Measurements from ENCODE around the gene MIPOL1. TPM values are rescaled to one million over a fixed set of nuclear protein-coding genes. Genes with fewer than 3 reads are reported as not detected.

The MIPOL1 gene
- total RNA-seq, 1 experiment from 2014 or later: 15.4 TPM

DNA sequence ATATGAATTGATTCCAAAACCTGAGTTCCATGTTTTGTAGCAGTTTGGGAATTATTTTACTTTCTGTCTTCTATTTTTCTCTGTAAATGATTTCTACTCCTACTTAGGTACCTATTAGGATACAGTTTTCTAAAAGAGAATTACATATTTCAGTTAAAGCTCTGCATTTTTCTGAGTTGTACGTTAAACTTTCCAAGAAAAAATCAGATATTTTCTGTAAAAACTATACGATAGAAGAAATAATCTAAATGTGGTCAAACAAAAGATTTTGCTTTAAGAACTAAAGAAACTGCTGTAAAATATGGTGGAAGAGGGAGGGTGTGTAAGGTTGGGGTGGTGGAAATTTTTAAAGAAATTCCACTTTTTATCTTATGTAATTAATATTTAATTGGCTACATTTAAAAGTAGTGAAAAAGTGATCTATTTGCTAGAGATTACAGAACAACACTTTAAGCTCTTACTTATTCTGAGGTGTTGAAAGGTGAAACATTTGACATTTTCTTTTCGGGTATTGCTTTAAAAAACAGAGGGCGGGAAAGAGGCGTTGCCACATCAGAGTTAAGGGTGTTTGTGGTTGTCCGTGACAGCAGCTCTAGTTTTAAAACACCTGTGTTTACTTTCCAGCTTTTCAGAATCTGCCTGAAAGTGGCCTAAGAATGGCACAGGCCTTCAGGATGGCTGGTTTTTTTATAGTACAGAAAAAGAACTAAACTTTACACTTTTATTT lies 187.3 kb downstream of the MIPOL1 start:
- Histone ChIP-seq H3K9ac (ENCODE audit: low read length) (no peak overlapping the region), H3K27ac (ENCODE audit: low read depth, low read length) (no peak overlapping the region), H3K27me3 (ENCODE audit: insufficient read depth, low read length) (no peaks in the 10 kb centered on the region), H4K20me1 (ENCODE audit: insufficient read depth) (no peaks in the 10 kb centered on the region), H3K4me2 (ENCODE audit: low read length) (no peak overlapping the region), H3K4me3 (replicated peaks in 1 of 2; ENCODE audit: low read depth in 1 of 2, low read length in 2 of 2) (no peak overlapping the region), H2AFZ (ENCODE audit: low read depth, low read length, poor library complexity, severe bottlenecking) (no peak overlapping the region), H3K79me2 (ENCODE audit: insufficient read depth, low read length) (no peaks in the 10 kb centered on the region), H3K4me1 (ENCODE audit: control insufficient read depth in 1 of 2, insufficient read depth in 2 of 2, low read length in 2 of 2) (no peaks in the 10 kb centered on the region), H3K9me2 (ENCODE audit: insufficient read depth) (no peaks in the 10 kb centered on the region), H3K9me3 (ENCODE audit: control insufficient read depth in 1 of 2, insufficient read depth in 1 of 2, low read depth in 1 of 2, low read length in 2 of 2) (no peaks in the 10 kb centered on the region), H3K36me3 (ENCODE audit: control insufficient read depth in 1 of 2, insufficient read depth in 2 of 2, low read length in 2 of 2) (no peaks in the 10 kb centered on the region)
- intact Hi-C loops (cut with micrococcal nuclease): no loop called here
- RAD21 ChIA-PET (ENCODE audit: low non-redundant PET in 1 of 2, low total read pairs in 2 of 2, uncharacterized antibody in 2 of 2, unreplicated experiment in 2 of 2): no interaction called here
- no TSS peak for BruUV-seq (replicated peaks)
- POLR2A ChIA-PET: interaction anchor here (0.6 kb wide), 1 partner anchor 23 kb away, joined by 3 read pairs; no protein-coding TSS in a partner anchor
- CTCF ChIA-PET: no interaction called here
- TF ChIP-seq EZH2 (IDR thresholded peaks at IDR 0.05) (no peak), EZH2phosphoT487 (IDR thresholded peaks at IDR 0.05; ENCODE audit: borderline replicate concordance) (no peak), JUND (IDR thresholded peaks at IDR 0.05) (no peak), POLR2A (IDR thresholded peaks at IDR 0.05; ENCODE audit: borderline replicate concordance, extremely low read depth, insufficient read depth, insufficient read length) (no peak), CEBPB (IDR thresholded peaks at IDR 0.05; ENCODE audit: low read depth) (no peak), SP1 (IDR thresholded peaks at IDR 0.05; ENCODE audit: low read depth) (no peak), EGR1 (IDR thresholded peaks at IDR 0.05; ENCODE audit: low read depth) (no peak), SIN3A (IDR thresholded peaks at IDR 0.05; ENCODE audit: low read depth) (no peak), YY1 (IDR thresholded peaks at IDR 0.05; ENCODE audit: extremely low read depth, insufficient replicate concordance, low read depth, low read length) (no peak)
- TF ChIP-seq, protein P1, sequence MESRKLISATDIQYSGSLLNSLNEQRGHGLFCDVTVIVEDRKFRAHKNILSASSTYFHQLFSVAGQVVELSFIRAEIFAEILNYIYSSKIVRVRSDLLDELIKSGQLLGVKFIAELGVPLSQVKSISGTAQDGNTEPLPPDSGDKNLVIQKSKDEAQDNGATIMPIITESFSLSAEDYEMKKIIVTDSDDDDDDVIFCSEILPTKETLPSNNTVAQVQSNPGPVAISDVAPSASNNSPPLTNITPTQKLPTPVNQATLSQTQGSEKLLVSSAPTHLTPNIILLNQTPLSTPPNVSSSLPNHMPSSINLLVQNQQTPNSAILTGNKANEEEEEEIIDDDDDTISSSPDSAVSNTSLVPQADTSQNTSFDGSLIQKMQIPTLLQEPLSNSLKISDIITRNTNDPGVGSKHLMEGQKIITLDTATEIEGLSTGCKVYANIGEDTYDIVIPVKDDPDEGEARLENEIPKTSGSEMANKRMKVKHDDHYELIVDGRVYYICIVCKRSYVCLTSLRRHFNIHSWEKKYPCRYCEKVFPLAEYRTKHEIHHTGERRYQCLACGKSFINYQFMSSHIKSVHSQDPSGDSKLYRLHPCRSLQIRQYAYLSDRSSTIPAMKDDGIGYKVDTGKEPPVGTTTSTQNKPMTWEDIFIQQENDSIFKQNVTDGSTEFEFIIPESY (IDR thresholded peaks at IDR 0.05; ENCODE audit: extremely low read depth, insufficient replicate concordance, low read length): no peak
- TF ChIP-seq, protein P2, sequence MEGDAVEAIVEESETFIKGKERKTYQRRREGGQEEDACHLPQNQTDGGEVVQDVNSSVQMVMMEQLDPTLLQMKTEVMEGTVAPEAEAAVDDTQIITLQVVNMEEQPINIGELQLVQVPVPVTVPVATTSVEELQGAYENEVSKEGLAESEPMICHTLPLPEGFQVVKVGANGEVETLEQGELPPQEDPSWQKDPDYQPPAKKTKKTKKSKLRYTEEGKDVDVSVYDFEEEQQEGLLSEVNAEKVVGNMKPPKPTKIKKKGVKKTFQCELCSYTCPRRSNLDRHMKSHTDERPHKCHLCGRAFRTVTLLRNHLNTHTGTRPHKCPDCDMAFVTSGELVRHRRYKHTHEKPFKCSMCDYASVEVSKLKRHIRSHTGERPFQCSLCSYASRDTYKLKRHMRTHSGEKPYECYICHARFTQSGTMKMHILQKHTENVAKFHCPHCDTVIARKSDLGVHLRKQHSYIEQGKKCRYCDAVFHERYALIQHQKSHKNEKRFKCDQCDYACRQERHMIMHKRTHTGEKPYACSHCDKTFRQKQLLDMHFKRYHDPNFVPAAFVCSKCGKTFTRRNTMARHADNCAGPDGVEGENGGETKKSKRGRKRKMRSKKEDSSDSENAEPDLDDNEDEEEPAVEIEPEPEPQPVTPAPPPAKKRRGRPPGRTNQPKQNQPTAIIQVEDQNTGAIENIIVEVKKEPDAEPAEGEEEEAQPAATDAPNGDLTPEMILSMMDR (IDR thresholded peaks at IDR 0.05 in 2 of 3, conservative IDR thresholded peaks at IDR 0.05 in 1 of 3; ENCODE audit: borderline replicate concordance in 1 of 3, insufficient read depth in 1 of 3, low read depth in 2 of 3, low read length in 2 of 3): no peak
- TF ChIP-seq, protein P3, sequence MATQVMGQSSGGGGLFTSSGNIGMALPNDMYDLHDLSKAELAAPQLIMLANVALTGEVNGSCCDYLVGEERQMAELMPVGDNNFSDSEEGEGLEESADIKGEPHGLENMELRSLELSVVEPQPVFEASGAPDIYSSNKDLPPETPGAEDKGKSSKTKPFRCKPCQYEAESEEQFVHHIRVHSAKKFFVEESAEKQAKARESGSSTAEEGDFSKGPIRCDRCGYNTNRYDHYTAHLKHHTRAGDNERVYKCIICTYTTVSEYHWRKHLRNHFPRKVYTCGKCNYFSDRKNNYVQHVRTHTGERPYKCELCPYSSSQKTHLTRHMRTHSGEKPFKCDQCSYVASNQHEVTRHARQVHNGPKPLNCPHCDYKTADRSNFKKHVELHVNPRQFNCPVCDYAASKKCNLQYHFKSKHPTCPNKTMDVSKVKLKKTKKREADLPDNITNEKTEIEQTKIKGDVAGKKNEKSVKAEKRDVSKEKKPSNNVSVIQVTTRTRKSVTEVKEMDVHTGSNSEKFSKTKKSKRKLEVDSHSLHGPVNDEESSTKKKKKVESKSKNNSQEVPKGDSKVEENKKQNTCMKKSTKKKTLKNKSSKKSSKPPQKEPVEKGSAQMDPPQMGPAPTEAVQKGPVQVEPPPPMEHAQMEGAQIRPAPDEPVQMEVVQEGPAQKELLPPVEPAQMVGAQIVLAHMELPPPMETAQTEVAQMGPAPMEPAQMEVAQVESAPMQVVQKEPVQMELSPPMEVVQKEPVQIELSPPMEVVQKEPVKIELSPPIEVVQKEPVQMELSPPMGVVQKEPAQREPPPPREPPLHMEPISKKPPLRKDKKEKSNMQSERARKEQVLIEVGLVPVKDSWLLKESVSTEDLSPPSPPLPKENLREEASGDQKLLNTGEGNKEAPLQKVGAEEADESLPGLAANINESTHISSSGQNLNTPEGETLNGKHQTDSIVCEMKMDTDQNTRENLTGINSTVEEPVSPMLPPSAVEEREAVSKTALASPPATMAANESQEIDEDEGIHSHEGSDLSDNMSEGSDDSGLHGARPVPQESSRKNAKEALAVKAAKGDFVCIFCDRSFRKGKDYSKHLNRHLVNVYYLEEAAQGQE (IDR thresholded peaks at IDR 0.05; ENCODE audit: low read depth): no peak
- ATAC-seq (no peak), DNase-seq (ENCODE audit: low read depth, low spot score) (no peak)

All from HCT116 (cell line).